GM12878 (cell line): ENCODE results near the gene EGFR. TPM values are rescaled to one million over a fixed set of nuclear protein-coding genes. Genes with fewer than 3 reads are reported as not detected.

Source experiments
- EED ChIP-seq: sonication (generic); IDR thresholded peaks from 2 replicates; pipeline ENCODE4 v1.6.1; 2016; ENCODE audit warnings: antibody characterized with exemption, low read depth
- HDGF ChIP-seq: fragments of 450-650 bp; IDR thresholded peaks from 2 replicates; pipeline ENCODE4 v1.6.1; 2016; ENCODE audit warnings: antibody characterized with exemption
- IKZF1 ChIP-seq: fragments of 450-650 bp; conservative IDR thresholded peaks from 2 replicates; pipeline ENCODE4 v1.6.1; 2017; ENCODE audit warnings: antibody characterized with exemption, mild to moderate bottlenecking
- JUNB ChIP-seq: IDR thresholded peaks from 2 replicates; pipeline ENCODE4 v1.6.1; 2016; ENCODE audit warnings: antibody characterized with exemption, mild to moderate bottlenecking
- KDM1A ChIP-seq: fragments of 200-600 bp; sonication (generic); IDR thresholded peaks from 2 replicates; pipeline ENCODE4 v1.6.1; 2016; ENCODE audit warnings: borderline replicate concordance
- MTA3 ChIP-seq: IDR thresholded peaks from 2 replicates; pipeline ENCODE4 v1.6.1; 2012; ENCODE audit warnings: low read length, inconsistent platforms, borderline replicate concordance
- MYB ChIP-seq: fragments of 150-350 bp; IDR thresholded peaks from 2 replicates; pipeline ENCODE4 v1.6.1; 2014; ENCODE audit warnings: mild to moderate bottlenecking, low read depth, low read length, borderline replicate concordance
- RCOR1 ChIP-seq: conservative IDR thresholded peaks from 2 replicates; pipeline ENCODE4 v1.6.1; 2012; ENCODE audit warnings: low read depth, low read length, improper control_type of control experiment
- TARDBP ChIP-seq: IDR thresholded peaks from 2 replicates; pipeline ENCODE4 v1.6.1; 2016; ENCODE audit warnings: borderline replicate concordance
- TCF12 ChIP-seq: IDR thresholded peaks from 2 replicates; pipeline ENCODE4 v1.6.1; 2011; ENCODE audit warnings: low read depth, mild to moderate bottlenecking, low read length
- TCF3 ChIP-seq: IDR thresholded peaks from 2 replicates; pipeline ENCODE4 v1.6.1; 2012; ENCODE audit warnings: low read depth, mild to moderate bottlenecking, low read length, borderline replicate concordance; ENCODE audit not compliant: insufficient read depth
- YY1 ChIP-seq: IDR thresholded peaks from 2 replicates; pipeline ENCODE4 v1.6.1; 2011; ENCODE audit warnings: low read depth, mild to moderate bottlenecking, low read length
- ZNF217 ChIP-seq: fragments of 450-650 bp; IDR thresholded peaks from 2 replicates; pipeline ENCODE4 v1.6.1; 2017; ENCODE audit warnings: antibody characterized with exemption, mild to moderate bottlenecking
- ZNF384 ChIP-seq: IDR thresholded peaks from 2 replicates; pipeline ENCODE4 v1.6.1; 2012; ENCODE audit warnings: low read depth, mild to moderate bottlenecking, low read length, improper control_type of control experiment, borderline replicate concordance
- polyA plus RNA-seq, 11 experiments: library from polyadenylated mRNA; depleted of rRNA in 4 of 11; unstranded in 6 of 11; stranded (reverse) in 5 of 11; fragments of >200 nt; fragmentation: Nextera tagmentation in 4 of 11; fragmentation: Illumina TruSeq in 1 of 11; extraction: Ambion mirVana in 4 of 11; extraction: Trizol in 1 of 11; gene quantifications; 1 replicate in 1 of 11; 2 replicates in 10 of 11; pipeline versions ENCODE4 v1.2.1 to v1.2.3, GENCODE V29; 2011 to 2016; ENCODE audit warnings: inconsistent platforms in 2 of 11, missing spikeins in 2 of 11, low read depth in 1 of 11
- total RNA-seq, 4 experiments: library from RNA; depleted of rRNA in 3 of 4; stranded (reverse); fragments of >200 nt in 3 of 4; fragmentation: Illumina TruSeq in 1 of 4; extraction: Trizol in 1 of 4; gene quantifications; 2 replicates each; pipeline versions ENCODE4 v1.2.1 to v1.2.3, GENCODE V29; 2013 to 2021
- TF ChIP-seq, protein P1 (sequence below): fragments of 150-350 bp; IDR thresholded peaks from 2 replicates; pipeline ENCODE4 v1.6.1; 2014; ENCODE audit warnings: mild to moderate bottlenecking, low read depth, low read length
- TF ChIP-seq, protein P2 (sequence below): IDR thresholded peaks from 2 replicates; pipeline ENCODE4 v1.6.1; 2011; ENCODE audit warnings: borderline replicate concordance, low read depth, mild to moderate bottlenecking, moderate library complexity, mixed read lengths, low read length; ENCODE audit not compliant: insufficient read depth; ENCODE audit errors: extremely low read length
- TF ChIP-seq, protein P3 (sequence below): fragments of 450-650 bp; IDR thresholded peaks from 2 replicates; pipeline ENCODE4 v1.6.1; 2017; ENCODE audit warnings: mild to moderate bottlenecking, moderate library complexity
- TF ChIP-seq, protein P4 (sequence below): fragments of 450-650 bp; IDR thresholded peaks from 2 replicates; pipeline ENCODE4 v1.6.1; 2018; ENCODE audit warnings: borderline replicate concordance, mild to moderate bottlenecking; ENCODE audit not compliant: partially characterized antibody

EGFR gene
- total and polyA plus RNA-seq, 10 of the 15 experiments (the other 5 are each of a cell fraction or from before 2014, with no cell fraction given) = 0.01 to 0.31 TPM; not detected in 8

DNA sequence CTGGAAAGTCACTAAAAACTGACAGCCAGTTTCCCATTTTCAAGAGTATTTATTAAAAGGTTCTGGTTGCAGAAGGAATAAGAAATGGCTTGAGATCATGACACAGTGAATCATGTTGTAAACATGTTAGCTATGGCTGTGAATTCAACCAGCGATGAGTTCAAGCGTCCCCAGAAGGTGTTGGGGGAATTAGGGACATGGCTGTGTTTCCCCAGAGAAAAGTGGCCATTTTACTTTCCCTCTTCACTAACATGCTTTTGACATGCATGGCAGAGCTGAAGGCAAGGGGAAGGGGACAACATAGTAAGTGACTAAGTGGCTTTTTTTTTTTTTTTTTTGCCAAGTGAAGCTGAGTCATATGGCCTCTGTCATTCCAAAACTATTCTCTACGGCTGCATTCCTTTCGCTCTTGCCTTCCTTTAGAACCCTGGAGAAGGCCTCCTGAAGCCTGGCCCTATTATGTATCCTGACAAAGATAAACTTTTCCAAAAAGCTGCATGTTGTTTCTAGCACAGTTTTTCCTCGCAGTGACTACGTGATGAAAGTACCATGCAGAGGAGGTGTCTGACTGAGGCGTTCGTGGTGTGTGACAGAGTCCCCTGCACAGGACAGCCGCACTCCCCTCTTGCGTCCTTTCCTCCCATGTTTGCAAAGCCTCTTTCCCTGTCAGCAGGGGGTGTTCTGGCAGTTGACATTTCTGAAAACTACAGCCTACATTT, 46.9 kb downstream of the EGFR start (continued):
- TF ChIP-seq EED (no peak), HDGF (no peak), TCF12 (peak; percentile 61; the same call in 1 of the 2 replicates), JUNB (peak; percentile 40), KDM1A (no peak), TCF3 (no peak), TARDBP (no peak), RCOR1 (no peak), MYB (no peak), MTA3 (no peak), IKZF1 (0 out of 2 replicates have a peak, but pooled peaks have one; percentile 3), ZNF384 (peak; percentile 45; the same call in 1 of the 2 replicates), YY1 (peak; percentile 70), ZNF217 (no peak)
- TF ChIP-seq, protein P1, sequence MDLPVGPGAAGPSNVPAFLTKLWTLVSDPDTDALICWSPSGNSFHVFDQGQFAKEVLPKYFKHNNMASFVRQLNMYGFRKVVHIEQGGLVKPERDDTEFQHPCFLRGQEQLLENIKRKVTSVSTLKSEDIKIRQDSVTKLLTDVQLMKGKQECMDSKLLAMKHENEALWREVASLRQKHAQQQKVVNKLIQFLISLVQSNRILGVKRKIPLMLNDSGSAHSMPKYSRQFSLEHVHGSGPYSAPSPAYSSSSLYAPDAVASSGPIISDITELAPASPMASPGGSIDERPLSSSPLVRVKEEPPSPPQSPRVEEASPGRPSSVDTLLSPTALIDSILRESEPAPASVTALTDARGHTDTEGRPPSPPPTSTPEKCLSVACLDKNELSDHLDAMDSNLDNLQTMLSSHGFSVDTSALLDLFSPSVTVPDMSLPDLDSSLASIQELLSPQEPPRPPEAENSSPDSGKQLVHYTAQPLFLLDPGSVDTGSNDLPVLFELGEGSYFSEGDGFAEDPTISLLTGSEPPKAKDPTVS = no peak
- TF ChIP-seq, protein P2, sequence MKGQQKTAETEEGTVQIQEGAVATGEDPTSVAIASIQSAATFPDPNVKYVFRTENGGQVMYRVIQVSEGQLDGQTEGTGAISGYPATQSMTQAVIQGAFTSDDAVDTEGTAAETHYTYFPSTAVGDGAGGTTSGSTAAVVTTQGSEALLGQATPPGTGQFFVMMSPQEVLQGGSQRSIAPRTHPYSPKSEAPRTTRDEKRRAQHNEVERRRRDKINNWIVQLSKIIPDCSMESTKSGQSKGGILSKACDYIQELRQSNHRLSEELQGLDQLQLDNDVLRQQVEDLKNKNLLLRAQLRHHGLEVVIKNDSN = no peak
- TF ChIP-seq, protein P3, sequence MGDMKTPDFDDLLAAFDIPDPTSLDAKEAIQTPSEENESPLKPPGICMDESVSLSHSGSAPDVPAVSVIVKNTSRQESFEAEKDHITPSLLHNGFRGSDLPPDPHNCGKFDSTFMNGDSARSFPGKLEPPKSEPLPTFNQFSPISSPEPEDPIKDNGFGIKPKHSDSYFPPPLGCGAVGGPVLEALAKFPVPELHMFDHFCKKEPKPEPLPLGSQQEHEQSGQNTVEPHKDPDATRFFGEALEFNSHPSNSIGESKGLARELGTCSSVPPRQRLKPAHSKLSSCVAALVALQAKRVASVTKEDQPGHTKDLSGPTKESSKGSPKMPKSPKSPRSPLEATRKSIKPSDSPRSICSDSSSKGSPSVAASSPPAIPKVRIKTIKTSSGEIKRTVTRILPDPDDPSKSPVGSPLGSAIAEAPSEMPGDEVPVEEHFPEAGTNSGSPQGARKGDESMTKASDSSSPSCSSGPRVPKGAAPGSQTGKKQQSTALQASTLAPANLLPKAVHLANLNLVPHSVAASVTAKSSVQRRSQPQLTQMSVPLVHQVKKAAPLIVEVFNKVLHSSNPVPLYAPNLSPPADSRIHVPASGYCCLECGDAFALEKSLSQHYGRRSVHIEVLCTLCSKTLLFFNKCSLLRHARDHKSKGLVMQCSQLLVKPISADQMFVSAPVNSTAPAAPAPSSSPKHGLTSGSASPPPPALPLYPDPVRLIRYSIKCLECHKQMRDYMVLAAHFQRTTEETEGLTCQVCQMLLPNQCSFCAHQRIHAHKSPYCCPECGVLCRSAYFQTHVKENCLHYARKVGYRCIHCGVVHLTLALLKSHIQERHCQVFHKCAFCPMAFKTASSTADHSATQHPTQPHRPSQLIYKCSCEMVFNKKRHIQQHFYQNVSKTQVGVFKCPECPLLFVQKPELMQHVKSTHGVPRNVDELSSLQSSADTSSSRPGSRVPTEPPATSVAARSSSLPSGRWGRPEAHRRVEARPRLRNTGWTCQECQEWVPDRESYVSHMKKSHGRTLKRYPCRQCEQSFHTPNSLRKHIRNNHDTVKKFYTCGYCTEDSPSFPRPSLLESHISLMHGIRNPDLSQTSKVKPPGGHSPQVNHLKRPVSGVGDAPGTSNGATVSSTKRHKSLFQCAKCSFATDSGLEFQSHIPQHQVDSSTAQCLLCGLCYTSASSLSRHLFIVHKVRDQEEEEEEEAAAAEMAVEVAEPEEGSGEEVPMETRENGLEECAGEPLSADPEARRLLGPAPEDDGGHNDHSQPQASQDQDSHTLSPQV = no peak
- TF ChIP-seq, protein P4, sequence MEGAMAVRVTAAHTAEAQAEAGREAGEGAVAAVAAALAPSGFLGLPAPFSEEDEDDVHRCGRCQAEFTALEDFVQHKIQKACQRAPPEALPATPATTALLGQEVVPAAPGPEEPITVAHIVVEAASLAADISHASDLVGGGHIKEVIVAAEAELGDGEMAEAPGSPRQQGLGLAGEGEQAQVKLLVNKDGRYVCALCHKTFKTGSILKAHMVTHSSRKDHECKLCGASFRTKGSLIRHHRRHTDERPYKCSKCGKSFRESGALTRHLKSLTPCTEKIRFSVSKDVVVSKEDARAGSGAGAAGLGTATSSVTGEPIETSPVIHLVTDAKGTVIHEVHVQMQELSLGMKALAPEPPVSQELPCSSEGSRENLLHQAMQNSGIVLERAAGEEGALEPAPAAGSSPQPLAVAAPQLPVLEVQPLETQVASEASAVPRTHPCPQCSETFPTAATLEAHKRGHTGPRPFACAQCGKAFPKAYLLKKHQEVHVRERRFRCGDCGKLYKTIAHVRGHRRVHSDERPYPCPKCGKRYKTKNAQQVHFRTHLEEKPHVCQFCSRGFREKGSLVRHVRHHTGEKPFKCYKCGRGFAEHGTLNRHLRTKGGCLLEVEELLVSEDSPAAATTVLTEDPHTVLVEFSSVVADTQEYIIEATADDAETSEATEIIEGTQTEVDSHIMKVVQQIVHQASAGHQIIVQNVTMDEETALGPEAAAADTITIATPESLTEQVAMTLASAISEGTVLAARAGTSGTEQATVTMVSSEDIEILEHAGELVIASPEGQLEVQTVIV = no peak
- TF ChIP-seq, all 136 proteins: peak for 15
